Pons (tissue), 1 donor: Measurements from ENCODE around the gene SPON1.
"Not testable (repeated sequence)": the region's sequence is repeated elsewhere in the genome, so short reads cannot be mapped to it uniquely, and the experiment has no call there.

Experiments
- DNase-seq: peaks from one replicate; pipeline ENCODE4 v3.0.0-alpha.2; 2016; ENCODE audit warnings: low spot score

The SPON1 gene

GRCh38 chr11:14248580-14248981 lies 286.1 kb downstream of the SPON1 start:
- peak; percentile 77 for DNase-seq

DNA sequence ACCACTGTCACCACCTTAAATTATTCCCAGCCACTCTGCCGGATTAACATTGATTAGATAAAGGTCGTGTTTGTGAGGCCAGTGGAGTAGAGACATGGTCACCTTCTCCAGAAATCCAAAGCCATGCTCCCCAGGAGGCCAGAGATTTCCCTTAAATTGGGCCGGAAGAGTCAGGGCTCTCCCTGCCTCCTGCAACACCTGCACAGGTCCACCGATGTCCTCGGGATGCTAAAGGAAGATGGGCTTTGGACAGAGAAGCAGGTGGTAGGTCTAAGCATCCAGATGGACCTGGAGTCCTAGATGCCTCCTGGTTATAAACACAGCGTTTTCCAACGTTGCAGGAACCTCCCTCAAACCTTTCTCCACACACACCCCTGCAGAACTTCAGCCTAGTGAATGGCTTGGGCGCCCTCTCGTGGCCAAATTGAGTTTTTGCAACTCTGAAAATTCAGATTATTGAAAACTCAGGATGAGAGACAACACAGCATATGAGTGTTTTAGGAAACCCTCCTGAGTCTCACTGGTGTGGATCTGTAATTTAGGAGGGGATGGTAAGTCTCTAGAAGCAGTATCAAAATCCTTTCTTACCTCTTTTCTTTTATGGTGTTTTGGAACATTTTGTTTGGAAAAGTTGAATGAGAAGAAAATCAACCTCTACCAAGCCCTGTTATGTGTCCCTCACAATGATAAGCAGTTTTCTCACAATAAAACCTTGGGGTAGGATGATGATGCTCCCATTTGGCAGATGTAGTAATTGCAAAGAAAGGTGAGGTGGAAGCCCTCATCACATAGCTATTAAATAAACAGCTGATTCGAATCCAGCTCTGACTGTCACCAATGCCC lies 286.8 kb downstream of the SPON1 start:
- peak; percentile 79 for DNase-seq

DNA sequence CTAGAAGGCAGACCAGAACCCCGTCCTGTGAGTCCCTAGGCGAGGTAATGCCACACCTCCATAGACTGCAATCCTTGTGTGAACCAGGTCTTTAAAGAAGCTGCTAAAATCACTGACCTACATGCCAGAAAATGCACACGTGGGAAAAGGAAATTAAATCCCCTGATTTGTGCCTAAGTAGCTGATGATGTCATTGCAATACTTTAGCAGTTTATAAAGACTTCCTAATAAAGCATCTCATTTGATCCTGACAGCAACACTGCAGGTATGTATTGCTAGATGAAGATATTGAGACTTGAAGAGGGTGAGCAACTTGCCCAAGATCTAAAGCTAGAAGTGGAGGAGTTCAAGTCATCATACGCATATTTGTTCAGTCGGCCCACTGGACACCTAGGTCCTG lies 289.2 kb downstream of the SPON1 start:
- DNase-seq = no peak

- not testable (repeated sequence) for DNase-seq
These were observed 290.0 kb downstream of the SPON1 start for GRCh38 chr11:14252501-14252900.

- peak; percentile 20 for DNase-seq
These were observed 290.9 kb downstream of the SPON1 start for GRCh38 chr11:14253421-14253820.

GRCh38 chr11:14253840-14254239 lies 291.3 kb downstream of the SPON1 start:
- DNase-seq = no peak

- no peak for DNase-seq
These were observed 292.2 kb downstream of the SPON1 start for GRCh38 chr11:14254533-14255237.

GRCh38 chr11:14255238-14255534 lies 292.7 kb downstream of the SPON1 start:
- DNase-seq = no peak

- DNase-seq = no peak
These were observed 295.9 kb downstream of the SPON1 start for GRCh38 chr11:14258221-14258935.

DNA sequence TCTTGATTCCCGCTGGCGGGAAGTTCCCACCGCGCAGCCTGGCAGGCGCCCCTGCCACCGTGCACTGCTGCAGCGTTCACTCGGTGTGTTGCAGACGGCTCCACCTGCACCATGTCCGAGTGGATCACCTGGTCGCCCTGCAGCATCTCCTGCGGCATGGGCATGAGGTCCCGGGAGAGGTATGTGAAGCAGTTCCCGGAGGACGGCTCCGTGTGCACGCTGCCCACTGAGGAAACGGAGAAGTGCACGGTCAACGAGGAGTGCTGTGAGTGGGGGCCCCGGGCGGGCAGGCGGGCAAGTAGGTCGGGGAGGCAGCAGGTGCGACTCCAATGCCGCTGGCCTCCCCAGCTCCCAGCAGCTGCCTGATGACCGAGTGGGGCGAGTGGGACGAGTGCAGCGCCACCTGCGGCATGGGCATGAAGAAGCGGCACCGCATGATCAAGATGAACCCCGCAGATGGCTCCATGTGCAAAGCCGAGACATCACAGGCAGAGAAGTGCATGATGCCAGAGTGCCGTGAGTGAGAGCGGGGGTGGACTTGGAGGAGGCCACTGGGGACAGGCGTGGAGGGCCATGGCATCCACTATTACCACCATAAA lies 296.8 kb downstream of the SPON1 start:
- no peak for DNase-seq

GRCh38 chr11:14259878-14260277 lies 297.4 kb downstream of the SPON1 start:
- no peak for DNase-seq

GRCh38 chr11:14261066-14261465 lies 298.5 kb downstream of the SPON1 start:
- no peak for DNase-seq

GRCh38 chr11:14262271-14262846 lies 299.8 kb downstream of the SPON1 start:
- no peak for DNase-seq

DNA sequence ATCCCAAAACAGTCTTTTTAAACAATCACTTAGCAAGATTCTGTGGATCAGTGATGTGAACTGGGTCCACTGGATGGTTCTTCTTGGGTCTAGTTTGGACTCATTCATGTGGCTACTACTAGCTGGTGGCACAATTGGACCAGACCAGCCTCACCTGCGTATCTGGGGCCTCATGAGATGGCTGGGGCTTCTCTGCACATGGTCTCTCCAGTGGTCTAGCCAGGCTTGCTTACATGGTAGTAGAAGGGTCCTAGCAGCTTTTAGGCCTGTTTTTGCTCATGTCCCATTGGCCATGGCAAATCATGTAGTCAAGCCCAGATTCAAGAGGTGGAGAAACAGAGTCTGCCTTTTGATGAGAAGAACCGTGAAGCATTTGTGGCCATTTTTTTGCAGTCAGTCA lies 302.4 kb downstream of the SPON1 start:
- DNase-seq = no peak

- DNase-seq = no peak
These were observed 304.1 kb downstream of the SPON1 start for GRCh38 chr11:14266622-14267021.

- DNase-seq = no peak
These were observed 305.5 kb downstream of the SPON1 start for GRCh38 chr11:14267861-14268635.

DNA sequence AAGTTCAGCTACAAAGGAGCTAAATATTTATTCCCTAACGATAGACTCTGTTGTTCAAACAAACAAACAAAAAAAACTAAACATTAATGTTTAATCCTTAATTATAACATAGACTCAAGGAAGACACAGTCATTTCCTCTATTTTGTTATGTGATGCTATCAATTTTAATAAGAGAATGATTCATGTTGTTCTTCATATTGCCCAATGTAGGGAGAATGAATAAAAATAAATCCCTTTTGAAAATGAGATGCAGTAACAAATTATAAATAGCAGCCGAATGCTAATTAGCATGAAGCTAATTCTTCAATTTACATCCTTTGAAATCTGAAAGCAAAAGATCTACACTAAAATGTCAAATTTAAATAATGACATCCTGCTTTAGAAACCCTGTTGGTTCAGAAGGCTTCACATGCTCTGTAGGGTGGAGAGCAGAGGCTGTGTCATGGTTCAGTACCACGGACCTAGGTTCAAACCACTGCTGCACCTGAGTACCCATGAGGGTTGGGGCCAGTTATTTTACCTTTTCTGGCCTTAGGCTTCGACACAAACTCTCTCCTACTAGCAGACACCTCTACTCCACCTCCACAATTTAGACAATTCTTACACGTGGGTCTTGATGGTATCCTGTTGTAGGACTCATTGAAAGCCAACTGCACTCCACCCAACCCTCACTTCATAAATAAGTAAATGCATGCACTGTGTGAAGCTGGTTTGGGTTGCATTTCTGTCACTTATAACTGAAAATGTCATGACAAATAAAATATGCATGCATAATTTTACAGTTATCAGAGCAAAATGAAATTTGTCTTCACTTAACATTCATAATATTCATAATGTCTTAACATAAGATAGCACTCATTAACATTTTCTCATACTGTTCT lies 307.4 kb downstream of the SPON1 start:
- DNase-seq = no peak

- DNase-seq = peak; percentile 84
These were observed 308.4 kb downstream of the SPON1 start for GRCh38 chr11:14270690-14271542.

DNA sequence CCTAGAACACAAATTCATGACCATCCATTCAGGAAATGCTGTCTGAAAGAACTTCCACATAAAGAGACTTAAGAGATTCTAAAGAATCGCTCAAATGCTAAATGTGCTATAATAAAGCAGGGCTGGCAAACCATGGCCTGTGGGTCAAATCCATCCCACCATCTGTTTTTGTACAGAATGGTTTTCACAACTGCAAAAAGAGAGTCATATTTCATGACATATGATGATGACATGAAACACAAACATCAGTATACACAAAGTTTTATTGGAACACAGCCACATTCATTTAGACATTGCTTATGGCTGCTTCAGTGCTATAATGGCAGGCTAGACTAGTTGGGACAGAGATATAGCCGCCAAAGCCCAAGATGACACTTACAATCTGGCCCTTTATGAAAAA lies 311.4 kb downstream of the SPON1 start:
- DNase-seq = no peak
